ENCODE results near the gene HNRNPL.
"Not testable (repeated sequence)": the region's sequence is repeated elsewhere in the genome, so short reads cannot be mapped to it uniquely, and the experiment has no call there.

The HNRNPL gene

GRCh38 chr19:38869160-38869835 lies 19.5 kb upstream of the HNRNPL start:
- DNase-seq: no peak

GRCh38 chr19:38868551-38868950 lies 18.8 kb upstream of the HNRNPL start:
- DNase-seq: no peak

- no peak for DNase-seq
Observed at GRCh38 chr19:38867171-38867780, 17.5 kb upstream of the HNRNPL start.

GRCh38 chr19:38862321-38863059 lies 12.7 kb upstream of the HNRNPL start:
- DNase-seq: no peak

GRCh38 chr19:38861368-38861767 lies 11.6 kb upstream of the HNRNPL start:
- no peak for DNase-seq

- not testable (repeated sequence) for DNase-seq
Observed at GRCh38 chr19:38859631-38860204, 9.9 kb upstream of the HNRNPL start.

GRCh38 chr19:38856813-38857212 lies 7.0 kb upstream of the HNRNPL start:
- DNase-seq: no peak

- DNase-seq: not testable (repeated sequence)
Observed at GRCh38 chr19:38855751-38856150, 6.0 kb upstream of the HNRNPL start.

GRCh38 chr19:38854961-38855360 lies 5.2 kb upstream of the HNRNPL start:
- not testable (repeated sequence) for DNase-seq

GRCh38 chr19:38853214-38853613 lies 3.4 kb upstream of the HNRNPL start:
- DNase-seq: no peak

- DNase-seq: no peak
Observed at GRCh38 chr19:38852231-38853044, 2.7 kb upstream of the HNRNPL start.

GRCh38 chr19:38851622-38852230 lies 1.9 kb upstream of the HNRNPL start:
- peak; percentile 81 for DNase-seq

GRCh38 chr19:38850976-38851621 lies 1.3 kb upstream of the HNRNPL start:
- no peak for DNase-seq

GRCh38 chr19:38850436-38850975 lies 720 bp upstream of the HNRNPL start:
- DNase-seq: no peak

GRCh38 chr19:38849147-38849859 lies 483 bp downstream of the HNRNPL start:
- peak; percentile 63 for DNase-seq

- no peak for DNase-seq
Observed at GRCh38 chr19:38848299-38849146, 1.3 kb downstream of the HNRNPL start.

- DNase-seq: no peak
Observed at GRCh38 chr19:38846097-38846496, 3.7 kb downstream of the HNRNPL start.

GRCh38 chr19:38845374-38846024 lies 4.3 kb downstream of the HNRNPL start:
- DNase-seq: no peak

GRCh38 chr19:38844093-38844686 lies 5.6 kb downstream of the HNRNPL start:
- DNase-seq: no peak

Data from cortex of kidney (tissue), 1 donor.